ENCODE measurements around the gene ALOX5AP. TPM values are rescaled to one million over a fixed set of nuclear protein-coding genes. Genes with fewer than 3 reads are reported as not detected.
A peak's percentile ranks its signal among the peaks of the same experiment; 100 is the strongest.

The ALOX5AP gene
- total RNA-seq, 6 donors from 2014 or later, result 36.7 to 298 (median 151) TPM

- H3K4me1 ChIP-seq, result no peaks in the 10 kb centered on the region
- 69 to 77% methylated on average over 4 of the region's 4 CpGs for WGBS, 2 donors
- DNase-seq, result no peak
- H3K9me3 ChIP-seq, result no peaks in the 10 kb centered on the region
- no peaks in the 10 kb centered on the region for H3K27me3 ChIP-seq
- no peak overlapping the region for H3K4me3 ChIP-seq
- H3K27ac ChIP-seq, result no peak overlapping the region
- ATAC-seq (ENCODE audit: low FRiP score in 2 of 2), result no peak
- TF ChIP-seq POLR2A (IDR thresholded peaks at IDR 0.05) (no peak), EP300 (IDR thresholded peaks at IDR 0.05) (no peak), CTCF (IDR thresholded peaks at IDR 0.05) (no peak), POLR2AphosphoS5 (IDR thresholded peaks at IDR 0.05) (no peak)
- H3K36me3 ChIP-seq, result no peaks in the 10 kb centered on the region
These were observed 29.7 kb upstream of the ALOX5AP start for GRCh38 chr13:30705680-30706079.

- Histone ChIP-seq H3K4me1 (peaks cover 0 to 11% (median 8%) of the 10 kb centered on the region in 4 donors), H3K27ac (no peak overlapping the region), H3K4me3 (no peak overlapping the region), H3K9me3 (no peaks in the 10 kb centered on the region), H3K27me3 (no peaks in the 10 kb centered on the region), H3K36me3 (no peaks in the 10 kb centered on the region)
- DNase-seq (no peak), ATAC-seq (ENCODE audit: low FRiP score in 2 of 2) (no peak)
- 26 to 27% methylated on average over 3 of the region's 3 CpGs for WGBS, 2 donors
- no peak for TF ChIP-seq CTCF (IDR thresholded peaks at IDR 0.05)
- no peak for TF ChIP-seq POLR2A (IDR thresholded peaks at IDR 0.05)
- no peak for TF ChIP-seq POLR2AphosphoS5 (IDR thresholded peaks at IDR 0.05)
- TF ChIP-seq EP300 (IDR thresholded peaks at IDR 0.05), result no peak
These were observed 26.8 kb upstream of the ALOX5AP start for GRCh38 chr13:30708541-30708940.

- DNase-seq (no peak), ATAC-seq (ENCODE audit: low FRiP score in 2 of 2) (no peak)
- no peak for TF ChIP-seq POLR2A (IDR thresholded peaks at IDR 0.05)
- no peak for TF ChIP-seq EP300 (IDR thresholded peaks at IDR 0.05)
- no peak for TF ChIP-seq POLR2AphosphoS5 (IDR thresholded peaks at IDR 0.05)
- TF ChIP-seq CTCF (IDR thresholded peaks at IDR 0.05), result no peak
- Histone ChIP-seq H3K27ac (no peak overlapping the region), H3K9me3 (no peaks in the 10 kb centered on the region), H3K36me3 (no peaks in the 10 kb centered on the region), H3K4me3 (no peak overlapping the region), H3K4me1 (peaks cover 11 to 20% (median 14%) of the 10 kb centered on the region in 4 donors), H3K27me3 (no peaks in the 10 kb centered on the region)
- WGBS, 2 donors, result 82 to 83% methylated on average over 3 of the region's 3 CpGs
These were observed 24.9 kb upstream of the ALOX5AP start for GRCh38 chr13:30710442-30710841.

- no peak for ATAC-seq (ENCODE audit: low FRiP score in 2 of 2)
- TF ChIP-seq EP300 (IDR thresholded peaks at IDR 0.05), result peak in 1 of 4 donors; percentile 18
- no peak for TF ChIP-seq POLR2A (IDR thresholded peaks at IDR 0.05)
- TF ChIP-seq POLR2AphosphoS5 (IDR thresholded peaks at IDR 0.05), result peak in 1 of 2 donors; percentile 67
- no peak overlapping the region for H3K27ac ChIP-seq
- DNase-seq, result no peak
- H3K36me3 ChIP-seq, result no peaks in the 10 kb centered on the region
- H3K9me3 ChIP-seq, result no peaks in the 10 kb centered on the region
- no peak overlapping the region for H3K4me3 ChIP-seq
- H3K4me1 ChIP-seq, result peaks cover 12 to 24% (median 16%) of the 10 kb centered on the region in 4 donors
- WGBS, 2 donors, result 78% methylated on average over 4 of the region's 4 CpGs
- no peaks in the 10 kb centered on the region for H3K27me3 ChIP-seq
These were observed 24.0 kb upstream of the ALOX5AP start for GRCh38 chr13:30711375-30711774.

GRCh38 chr13:30711837-30712236 lies 23.5 kb upstream of the ALOX5AP start:
- Histone ChIP-seq H3K4me3 (no peak overlapping the region), H3K4me1 (peaks cover 12 to 26% (median 16%) of the 10 kb centered on the region in 4 donors), H3K36me3 (no peaks in the 10 kb centered on the region), H3K9me3 (no peaks in the 10 kb centered on the region), H3K27ac (no peak overlapping the region), H3K27me3 (no peaks in the 10 kb centered on the region)
- WGBS, 2 donors, result 75 to 95% methylated on average over 6 of the region's 6 CpGs
- DNase-seq (no peak), ATAC-seq (ENCODE audit: low FRiP score in 2 of 2) (no peak)
- no peak for TF ChIP-seq CTCF (IDR thresholded peaks at IDR 0.05)
- no peak for TF ChIP-seq EP300 (IDR thresholded peaks at IDR 0.05)

Measured in upper lobe of left lung (tissue), 6 donors.